Liver (tissue), 3 donors: ENCODE data around the gene RNF126.

ENCODE experiments used
- ATF3 ChIP-seq: IDR thresholded peaks from 2 replicates; pipeline ENCODE4 v1.6.1; 2016; ENCODE audit warnings: antibody characterized with exemption
- CTCF ChIP-seq: fragments of 150-350 bp; IDR thresholded peaks from 2 replicates; pipeline ENCODE4 v1.5.1; 2017; ENCODE audit warnings: improper control_type of control experiment, low read depth, low read length; ENCODE audit not compliant: missing input control
- EGR1 ChIP-seq, 2 donors: IDR thresholded peaks; 2 replicates each; pipeline ENCODE4 v1.6.1; 2016 to 2018; ENCODE audit warnings: antibody characterized with exemption in 2 of 2, low read depth in 2 of 2
- FOXA2 ChIP-seq: IDR thresholded peaks from 2 replicates; pipeline ENCODE4 v1.6.1; 2016; ENCODE audit warnings: antibody characterized with exemption
- GABPA ChIP-seq, 2 donors: IDR thresholded peaks in 1 of 2; conservative IDR thresholded peaks in 1 of 2; 2 replicates each; pipeline ENCODE4 v1.6.1; 2016; ENCODE audit warnings: antibody characterized with exemption in 2 of 2, mild to moderate bottlenecking in 1 of 2, moderate library complexity in 1 of 2
- HNF4G ChIP-seq: IDR thresholded peaks from 2 replicates; pipeline ENCODE4 v1.6.1; 2016; ENCODE audit warnings: antibody characterized with exemption
- JUND ChIP-seq, 2 donors: IDR thresholded peaks; 2 replicates each; pipeline ENCODE4 v1.6.1; 2016; ENCODE audit warnings: antibody characterized with exemption in 2 of 2
- MAX ChIP-seq: IDR thresholded peaks from 2 replicates; pipeline ENCODE4 v1.6.1; 2016; ENCODE audit warnings: antibody characterized with exemption
- RAD21 ChIP-seq, 2 donors: IDR thresholded peaks; 2 replicates each; pipeline ENCODE4 v1.6.1; 2016; ENCODE audit warnings: antibody characterized with exemption in 2 of 2, mild to moderate bottlenecking in 2 of 2
- REST ChIP-seq: IDR thresholded peaks from 2 replicates; pipeline ENCODE4 v1.6.1; 2016; ENCODE audit warnings: antibody characterized with exemption, mild to moderate bottlenecking
- SP1 ChIP-seq: IDR thresholded peaks from 2 replicates; pipeline ENCODE4 v1.6.1; 2018; ENCODE audit warnings: antibody characterized with exemption, mild to moderate bottlenecking
- TAF1 ChIP-seq: conservative IDR thresholded peaks from 2 replicates; pipeline ENCODE4 v1.6.1; 2016; ENCODE audit warnings: antibody characterized with exemption, mild to moderate bottlenecking
- YY1 ChIP-seq: IDR thresholded peaks from 2 replicates; pipeline ENCODE4 v1.6.1; 2016; ENCODE audit warnings: antibody characterized with exemption, mild to moderate bottlenecking
- ZBTB33 ChIP-seq: IDR thresholded peaks from 2 replicates; pipeline ENCODE4 v1.6.1; 2016; ENCODE audit warnings: antibody characterized with exemption
- donor health status: healthy.
- donor health status: healthy.

GRCh38 chr19:616747-617526, 46.1 kb downstream of the RNF126 start:
- TF ChIP-seq CTCF (no peak), HNF4G (no peak), TAF1 (no peak), JUND (IDR thresholded peaks at IDR 0.05) (no peak), SP1 (no peak), RAD21 (IDR thresholded peaks at IDR 0.05) (no peak), REST (no peak), ATF3 (no peak), EGR1 (IDR thresholded peaks at IDR 0.05; ENCODE audit: low read depth in 2 of 2) (no peak), MAX (no peak), FOXA2 (no peak), YY1 (no peak), ZBTB33 (no peak), GABPA (IDR thresholded peaks at IDR 0.05 in 1 of 2, conservative IDR thresholded peaks at IDR 0.05 in 1 of 2) (no peak)
